ENCODE results near the gene PDCD6IP. TPM values are rescaled to one million over a fixed set of nuclear protein-coding genes. Genes with fewer than 3 reads are reported as not detected.
A peak's percentile ranks its signal among the peaks of the same experiment; 100 is the strongest.
"Not testable (repeated sequence)": the region's sequence is repeated elsewhere in the genome, so short reads cannot be mapped to it uniquely, and the experiment has no call there.

PDCD6IP gene
- 100 to 1,000 TPM; 165 to 251 TPM for total RNA-seq

GRCh38 chr3:33798418-33799201 is at the start of gene PDCD6IP:
Gene PDCD6IP, plus strand, starts transcription at chr3:33798630. Its CDS starts 99 bp downstream, at chr3:33798729.
- peak; percentile 91 for DNase-seq (ENCODE audit: low spot score)
- Histone ChIP-seq H3K4me3 (peak within 1 kb of the TSS; percentile 68 to 94), H3K36me3 (no peaks in the 10 kb centered on the region), H3K4me1 (replicated peaks) (no peaks in the 10 kb centered on the region), H3K27me3 (replicated peaks; ENCODE audit: insufficient read depth) (no peaks in the 10 kb centered on the region), H3K9me3 (no peaks in the 10 kb centered on the region), H3K27ac (peak within 1 kb of the TSS; percentile 94)
- peak; percentile 92 for TF ChIP-seq POLR2A (IDR thresholded peaks at IDR 0.05)
- TF ChIP-seq, protein P1, sequence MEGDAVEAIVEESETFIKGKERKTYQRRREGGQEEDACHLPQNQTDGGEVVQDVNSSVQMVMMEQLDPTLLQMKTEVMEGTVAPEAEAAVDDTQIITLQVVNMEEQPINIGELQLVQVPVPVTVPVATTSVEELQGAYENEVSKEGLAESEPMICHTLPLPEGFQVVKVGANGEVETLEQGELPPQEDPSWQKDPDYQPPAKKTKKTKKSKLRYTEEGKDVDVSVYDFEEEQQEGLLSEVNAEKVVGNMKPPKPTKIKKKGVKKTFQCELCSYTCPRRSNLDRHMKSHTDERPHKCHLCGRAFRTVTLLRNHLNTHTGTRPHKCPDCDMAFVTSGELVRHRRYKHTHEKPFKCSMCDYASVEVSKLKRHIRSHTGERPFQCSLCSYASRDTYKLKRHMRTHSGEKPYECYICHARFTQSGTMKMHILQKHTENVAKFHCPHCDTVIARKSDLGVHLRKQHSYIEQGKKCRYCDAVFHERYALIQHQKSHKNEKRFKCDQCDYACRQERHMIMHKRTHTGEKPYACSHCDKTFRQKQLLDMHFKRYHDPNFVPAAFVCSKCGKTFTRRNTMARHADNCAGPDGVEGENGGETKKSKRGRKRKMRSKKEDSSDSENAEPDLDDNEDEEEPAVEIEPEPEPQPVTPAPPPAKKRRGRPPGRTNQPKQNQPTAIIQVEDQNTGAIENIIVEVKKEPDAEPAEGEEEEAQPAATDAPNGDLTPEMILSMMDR (IDR thresholded peaks at IDR 0.05): peak in 1 of 4 experiments; percentile 30
- TF ChIP-seq POLR2AphosphoS5 (IDR thresholded peaks at IDR 0.05): peak; percentile 86
- under 1% methylated on average over 55 of the region's 69 CpGs for WGBS
- intact Hi-C loops (cut with DNase I): no loop called here

DNA sequence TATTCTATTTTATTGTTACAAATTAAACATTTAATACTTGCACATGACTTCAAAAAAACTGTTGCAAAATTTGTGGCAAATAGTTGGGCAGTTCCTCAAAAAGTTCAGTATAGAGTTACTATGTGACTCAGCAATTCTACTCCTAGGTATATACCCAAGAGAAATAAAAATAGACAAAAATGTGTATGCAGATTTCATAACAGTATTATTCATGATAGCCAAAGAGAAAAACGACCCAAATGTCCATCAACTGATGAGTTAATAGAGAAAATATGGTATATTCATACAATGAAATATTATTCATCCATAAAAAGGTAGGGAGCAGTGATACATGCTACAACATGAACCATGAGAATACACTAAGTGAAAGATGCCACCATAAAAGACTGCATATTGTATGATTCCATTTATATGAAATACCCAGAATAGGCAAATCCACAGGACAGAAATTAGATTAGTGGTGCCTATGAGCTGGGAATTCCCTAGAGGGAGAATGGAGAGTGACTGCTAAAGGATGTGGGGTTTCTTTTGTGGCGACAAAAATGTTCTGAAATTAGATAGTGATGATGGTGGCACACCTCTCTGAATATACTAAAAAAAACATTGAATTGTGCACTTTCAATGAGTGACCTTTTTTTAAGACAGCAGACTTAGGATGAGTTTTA is 48.8 kb upstream of the PDCD6IP start:
- H3K4me3 ChIP-seq: no peak overlapping the region
- intact Hi-C loops (cut with DNase I): no loop called here
- H3K4me1 ChIP-seq (replicated peaks): no peaks in the 10 kb centered on the region
- H3K27me3 ChIP-seq (replicated peaks; ENCODE audit: insufficient read depth): no peaks in the 10 kb centered on the region
- TF ChIP-seq POLR2A (IDR thresholded peaks at IDR 0.05) (no peak), POLR2AphosphoS5 (IDR thresholded peaks at IDR 0.05) (no peak)
- TF ChIP-seq, protein P1 (IDR thresholded peaks at IDR 0.05): no peak
- DNase-seq (ENCODE audit: low spot score): no peak
- H3K9me3 ChIP-seq: no peaks in the 10 kb centered on the region
- no peaks in the 10 kb centered on the region for H3K36me3 ChIP-seq
- no peak overlapping the region for H3K27ac ChIP-seq
- 51% methylated on average over 2 of the region's 2 CpGs for WGBS

GRCh38 chr3:33750211-33750548 is 48.2 kb upstream of the PDCD6IP start:
- WGBS: 92% methylated on average over 3 of the region's 3 CpGs
- Histone ChIP-seq H3K4me3 (no peak overlapping the region), H3K36me3 (no peaks in the 10 kb centered on the region), H3K9me3 (no peaks in the 10 kb centered on the region), H3K27ac (no peak overlapping the region), H3K27me3 (replicated peaks; ENCODE audit: insufficient read depth) (no peaks in the 10 kb centered on the region), H3K4me1 (replicated peaks) (no peaks in the 10 kb centered on the region)
- no peak for DNase-seq (ENCODE audit: low spot score)
- TF ChIP-seq POLR2AphosphoS5 (IDR thresholded peaks at IDR 0.05) (no peak), POLR2A (IDR thresholded peaks at IDR 0.05) (no peak)
- intact Hi-C loops (cut with DNase I): no loop called here

DNA sequence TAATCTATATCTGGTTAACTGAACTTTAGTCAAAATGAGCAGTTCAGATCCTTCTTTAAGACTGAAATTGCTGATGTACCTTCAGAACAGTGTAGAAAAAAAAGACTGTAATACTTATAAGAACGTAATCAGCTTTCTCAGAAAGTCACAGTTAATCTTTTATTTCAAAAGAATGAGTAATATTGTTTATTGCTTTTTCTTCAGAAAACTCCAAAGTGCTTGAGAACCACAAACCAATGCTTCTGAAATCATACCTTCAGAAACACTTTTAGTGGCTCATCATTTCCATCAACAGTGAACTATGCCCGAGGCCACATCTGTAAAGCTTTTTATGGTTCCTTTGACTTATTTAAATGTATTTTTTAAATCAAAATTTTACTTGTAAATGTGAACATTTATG is 47.1 kb upstream of the PDCD6IP start:
- WGBS: 49% methylated on average over 2 of the region's 2 CpGs
- intact Hi-C loops (cut with DNase I): no loop called here
- Histone ChIP-seq H3K4me1 (replicated peaks) (no peaks in the 10 kb centered on the region), H3K27me3 (replicated peaks; ENCODE audit: insufficient read depth) (no peaks in the 10 kb centered on the region), H3K4me3 (no peak overlapping the region), H3K36me3 (no peaks in the 10 kb centered on the region), H3K9me3 (no peaks in the 10 kb centered on the region), H3K27ac (no peak overlapping the region)
- TF ChIP-seq, protein P1 (IDR thresholded peaks at IDR 0.05): no peak
- TF ChIP-seq POLR2A (IDR thresholded peaks at IDR 0.05) (no peak), POLR2AphosphoS5 (IDR thresholded peaks at IDR 0.05) (no peak)
- DNase-seq (ENCODE audit: low spot score): no peak

GRCh38 chr3:33754391-33754790 is 44.0 kb upstream of the PDCD6IP start:
- H3K4me1 ChIP-seq (replicated peaks); H3K27me3 ChIP-seq (replicated peaks; ENCODE audit: insufficient read depth); H3K9me3 ChIP-seq; intact Hi-C loops (cut with DNase I); DNase-seq (ENCODE audit: low spot score); H3K27ac ChIP-seq; H3K36me3 ChIP-seq; H3K4me3 ChIP-seq: not testable (repeated sequence)
- 100% methylated on average over 1 of the region's 1 CpG for WGBS

Data from prostate gland (tissue), 2 donors.